SU-DHL-6 (cell line): ENCODE data around the gene RNASET2.

ENCODE experiments used
- EZH2phosphoT487 ChIP-seq: fragments of 200-600 bp; sonication (generic), shearing (Covaris generic); conservative IDR thresholded peaks from 2 replicates; pipeline ENCODE4 v1.6.1; 2018; ENCODE audit warnings: mild to moderate bottlenecking, antibody characterized with exemption, low read length, moderate library complexity, mixed read lengths
- TF ChIP-seq, protein P1 (sequence below): fragments of 200-600 bp; sonication (generic); IDR thresholded peaks from one replicate; pipeline ENCODE4 v1.5.1; 2017; ENCODE audit warnings: antibody characterized with exemption, mild to moderate bottlenecking, low read length, moderate library complexity; ENCODE audit not compliant: insufficient read depth, poor library complexity, severe bottlenecking

- TF ChIP-seq, protein P1, sequence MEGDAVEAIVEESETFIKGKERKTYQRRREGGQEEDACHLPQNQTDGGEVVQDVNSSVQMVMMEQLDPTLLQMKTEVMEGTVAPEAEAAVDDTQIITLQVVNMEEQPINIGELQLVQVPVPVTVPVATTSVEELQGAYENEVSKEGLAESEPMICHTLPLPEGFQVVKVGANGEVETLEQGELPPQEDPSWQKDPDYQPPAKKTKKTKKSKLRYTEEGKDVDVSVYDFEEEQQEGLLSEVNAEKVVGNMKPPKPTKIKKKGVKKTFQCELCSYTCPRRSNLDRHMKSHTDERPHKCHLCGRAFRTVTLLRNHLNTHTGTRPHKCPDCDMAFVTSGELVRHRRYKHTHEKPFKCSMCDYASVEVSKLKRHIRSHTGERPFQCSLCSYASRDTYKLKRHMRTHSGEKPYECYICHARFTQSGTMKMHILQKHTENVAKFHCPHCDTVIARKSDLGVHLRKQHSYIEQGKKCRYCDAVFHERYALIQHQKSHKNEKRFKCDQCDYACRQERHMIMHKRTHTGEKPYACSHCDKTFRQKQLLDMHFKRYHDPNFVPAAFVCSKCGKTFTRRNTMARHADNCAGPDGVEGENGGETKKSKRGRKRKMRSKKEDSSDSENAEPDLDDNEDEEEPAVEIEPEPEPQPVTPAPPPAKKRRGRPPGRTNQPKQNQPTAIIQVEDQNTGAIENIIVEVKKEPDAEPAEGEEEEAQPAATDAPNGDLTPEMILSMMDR: no peak
- no peak for TF ChIP-seq EZH2phosphoT487
Measured at GRCh38 chr6:166928644-166929541, 27.5 kb downstream of the RNASET2 start.
